ENCODE results near the gene MNT.
A peak's percentile ranks its signal among the peaks of the same experiment; 100 is the strongest.

Gene MNT

DNA sequence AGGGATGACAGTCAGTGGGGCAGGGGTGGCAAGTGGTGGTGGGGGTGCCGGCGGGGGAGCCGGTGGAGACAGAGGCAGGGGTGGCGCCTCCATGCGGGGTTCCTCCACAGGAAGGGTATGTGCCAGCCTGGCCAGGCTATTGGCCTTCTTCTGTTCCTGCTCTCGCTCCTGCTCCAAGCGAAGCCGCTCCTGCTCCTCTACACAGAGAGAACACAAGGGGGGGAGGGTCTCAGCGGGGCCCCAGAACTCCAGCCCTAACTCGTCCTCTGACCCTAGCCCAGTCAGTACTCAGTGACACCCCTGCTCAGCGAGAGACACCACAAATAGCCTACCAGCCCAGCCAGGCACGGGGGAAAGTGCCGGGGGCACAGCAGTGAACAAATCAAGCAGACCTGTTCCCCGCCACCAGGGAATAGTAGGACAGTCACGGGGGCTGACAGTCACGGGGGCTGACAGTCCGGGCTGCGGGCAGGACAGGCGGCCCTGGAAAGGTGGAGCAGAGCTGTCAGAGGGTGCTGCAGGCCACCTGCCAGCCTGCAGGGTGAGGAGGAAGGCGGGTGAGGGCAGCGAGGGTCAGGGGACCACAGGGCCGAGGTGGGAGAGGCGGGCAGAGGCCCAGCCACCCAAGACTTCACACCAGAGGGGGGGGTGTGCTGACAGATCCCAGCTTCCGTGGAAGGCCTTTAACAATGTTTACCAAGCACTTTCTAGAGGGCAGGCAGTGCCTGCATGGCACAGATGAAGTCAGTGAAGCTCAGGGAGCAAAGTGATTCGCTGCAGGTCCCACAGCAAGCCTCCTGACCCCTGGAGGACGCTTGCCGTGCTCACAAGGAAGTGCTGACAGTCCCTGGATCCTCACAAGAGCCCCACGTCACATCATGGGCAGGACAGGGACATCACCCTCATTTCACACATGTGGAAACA lies 5.3 kb downstream of the MNT start:
- DNase-seq (ENCODE audit: low spot score): no peak

DNA sequence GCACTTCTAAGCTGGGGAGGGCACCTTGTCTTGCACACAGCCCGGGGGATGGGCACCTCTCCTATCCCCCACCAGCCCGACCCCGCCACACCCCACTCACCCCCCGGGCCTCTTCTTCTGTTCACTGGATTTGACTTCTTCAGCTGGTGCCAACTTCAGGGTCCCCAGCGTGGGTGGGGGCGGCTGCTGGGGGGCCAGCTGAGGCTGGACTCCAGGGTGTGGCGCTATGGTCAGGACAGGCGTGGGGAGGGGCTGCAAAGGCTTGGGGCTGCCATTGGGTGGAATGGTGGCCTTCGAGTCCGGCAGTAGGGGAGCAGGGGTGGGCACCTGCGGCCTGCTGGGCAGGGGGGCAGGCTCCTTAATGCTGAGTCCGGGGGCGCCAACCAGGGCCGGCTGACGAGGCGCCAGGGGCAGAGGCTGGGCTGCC lies 6.1 kb downstream of the MNT start:
- DNase-seq (ENCODE audit: low spot score): no peak

DNA sequence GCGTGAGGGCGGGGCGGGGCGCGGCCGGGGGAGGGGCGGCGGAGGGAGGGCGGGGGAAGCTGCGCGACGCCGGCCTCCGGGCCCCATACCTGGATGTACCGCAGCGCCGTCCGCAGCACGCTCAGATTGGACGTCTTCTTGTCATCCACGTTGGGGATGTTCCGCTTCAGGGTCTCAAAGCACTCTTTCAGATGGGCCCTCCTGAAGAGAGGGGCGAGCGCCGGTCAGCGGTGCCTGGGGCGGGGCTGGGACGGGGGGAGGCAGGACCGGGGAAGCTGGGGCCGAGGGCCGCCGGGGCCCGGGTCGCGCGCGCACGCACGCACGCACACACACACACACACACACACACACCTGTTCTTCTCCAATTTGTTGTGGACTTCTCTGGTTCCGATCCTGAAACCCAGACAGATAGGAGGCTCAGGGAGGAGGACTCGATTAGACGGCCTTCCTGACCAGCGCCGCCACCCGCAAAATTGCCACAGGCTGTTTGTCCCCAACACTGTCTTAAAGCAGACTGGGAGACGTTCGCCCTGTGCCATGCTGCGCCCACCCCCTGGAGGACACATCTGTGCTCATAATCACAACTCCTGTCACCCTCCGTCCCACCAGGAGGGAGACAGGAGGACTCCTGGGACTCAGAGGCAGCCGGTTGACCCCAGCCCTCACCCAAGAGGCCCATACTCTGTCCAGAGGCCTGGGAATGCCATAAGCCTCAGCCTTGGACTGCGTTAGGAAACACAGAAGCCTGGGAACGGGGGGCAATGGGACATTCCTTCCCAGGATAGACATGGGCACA lies 6.7 kb downstream of the MNT start:
- DNase-seq (ENCODE audit: low spot score): no peak

DNA sequence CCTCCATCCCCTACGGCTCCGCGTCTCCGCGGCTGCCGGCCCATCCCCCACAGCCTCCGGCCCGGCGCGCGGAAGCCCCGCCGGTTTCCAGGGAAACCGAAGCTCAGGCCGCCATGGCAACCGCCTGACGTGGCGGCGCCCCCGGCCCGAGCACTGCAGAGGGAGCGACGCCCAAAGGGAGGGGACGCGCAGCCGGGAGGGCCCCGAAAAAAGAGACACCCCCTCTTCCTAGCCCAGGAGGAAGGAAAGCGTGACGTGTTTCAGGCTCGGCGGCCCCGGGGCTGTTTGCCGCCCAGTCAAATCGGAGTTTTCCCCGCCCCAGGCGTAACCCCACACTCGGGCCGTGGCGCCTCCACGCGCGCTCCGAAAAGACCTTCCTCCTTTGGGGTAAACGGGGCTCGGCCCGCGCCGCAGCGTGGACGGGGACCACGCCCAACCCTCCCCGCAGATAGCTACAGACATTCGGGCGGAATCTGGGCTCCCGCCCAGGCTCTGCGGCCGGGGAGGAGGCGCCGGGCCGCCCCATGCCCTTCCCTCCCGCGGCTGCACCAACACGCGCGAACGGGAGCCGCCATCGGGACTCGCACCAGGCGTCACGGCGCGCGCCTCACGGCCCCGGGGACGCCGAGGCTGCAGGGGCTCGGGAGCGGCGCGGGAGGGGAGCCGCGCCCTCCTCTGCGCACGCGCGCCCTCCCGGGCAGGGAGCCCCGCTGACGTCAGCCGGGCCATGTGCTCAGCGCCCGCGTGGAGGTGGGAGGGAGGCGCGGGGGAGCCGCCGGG lies 7.5 kb downstream of the MNT start:
- peak; percentile 85 for DNase-seq (ENCODE audit: low spot score)

DNA sequence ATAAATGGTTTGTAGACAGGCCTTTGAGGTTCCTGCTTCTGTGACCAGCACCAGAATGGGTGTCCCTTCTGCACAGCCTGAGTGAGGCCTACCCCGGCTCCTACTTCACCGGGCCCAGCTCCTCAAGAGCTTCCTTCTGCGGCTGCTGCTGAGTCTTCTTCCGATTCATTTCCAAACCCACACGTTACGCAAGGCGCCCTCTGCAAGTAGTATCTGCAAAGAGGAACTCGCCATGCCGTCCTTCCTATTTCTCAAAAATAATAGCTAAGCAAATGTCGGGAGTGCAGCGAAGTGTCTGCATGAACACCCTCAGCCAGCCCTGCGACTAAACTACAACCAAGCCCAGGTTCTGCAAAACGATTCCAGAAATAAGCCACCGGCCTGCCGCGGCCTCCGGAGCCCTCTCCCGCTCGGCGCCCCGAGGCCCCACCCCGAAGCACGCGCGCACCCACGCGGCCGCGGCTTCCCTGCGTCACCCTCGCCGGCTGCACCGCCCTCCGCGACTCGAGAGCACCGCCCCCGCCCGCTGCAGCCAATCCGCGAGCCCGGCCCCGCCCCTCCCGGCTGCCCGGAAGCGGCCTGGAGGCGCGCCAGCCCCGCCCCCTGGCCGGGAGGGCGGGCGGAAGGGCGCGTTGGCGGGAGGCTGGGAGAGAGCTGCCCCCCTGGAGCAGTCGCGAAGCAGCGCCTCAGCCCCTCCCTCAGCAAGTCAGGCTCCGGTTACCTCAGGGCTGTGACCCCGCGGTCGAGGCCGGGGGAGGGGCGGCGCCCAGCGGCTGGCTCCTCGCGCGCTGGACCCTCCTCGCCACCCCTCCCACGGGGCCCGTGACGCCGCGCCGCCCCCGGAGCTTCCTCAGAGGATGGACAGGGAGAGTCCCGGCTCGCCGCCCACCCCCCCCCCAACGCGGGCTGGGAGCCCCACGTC lies 8.3 kb downstream of the MNT start:
- DNase-seq (ENCODE audit: low spot score): peak; percentile 94

DNA sequence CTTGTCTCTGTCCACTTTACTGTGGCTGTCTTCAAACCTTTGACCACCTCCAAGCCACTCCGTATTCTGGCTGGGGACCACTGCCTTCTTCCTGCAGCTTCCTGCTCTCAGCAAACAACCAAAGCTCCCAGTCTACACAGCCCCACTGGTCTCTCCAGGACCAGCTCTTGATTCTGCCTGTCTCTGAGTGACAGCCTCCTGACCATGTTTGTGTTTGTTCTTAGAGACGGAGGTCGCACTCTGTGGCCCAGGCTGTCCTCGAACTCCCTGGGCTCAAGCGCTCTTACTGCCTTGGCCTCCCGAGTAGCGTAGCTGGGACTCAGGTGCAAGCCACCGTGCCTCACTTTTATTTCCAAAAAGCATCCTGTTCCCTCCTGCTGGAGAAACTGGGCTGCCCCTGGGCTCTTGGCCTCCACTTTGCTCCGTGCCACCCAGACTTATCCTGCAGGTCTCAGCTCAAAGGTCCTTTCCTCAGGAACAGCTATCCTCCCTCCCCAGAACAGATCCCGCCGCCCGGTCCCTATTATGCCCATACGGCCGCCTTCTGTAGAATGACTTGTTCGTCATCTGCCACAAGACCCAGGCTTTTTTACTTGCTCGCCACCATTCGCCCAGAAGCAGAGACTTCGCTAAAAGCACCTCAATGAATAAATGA lies 9.1 kb downstream of the MNT start:
- no peak for DNase-seq (ENCODE audit: low spot score)

DNA sequence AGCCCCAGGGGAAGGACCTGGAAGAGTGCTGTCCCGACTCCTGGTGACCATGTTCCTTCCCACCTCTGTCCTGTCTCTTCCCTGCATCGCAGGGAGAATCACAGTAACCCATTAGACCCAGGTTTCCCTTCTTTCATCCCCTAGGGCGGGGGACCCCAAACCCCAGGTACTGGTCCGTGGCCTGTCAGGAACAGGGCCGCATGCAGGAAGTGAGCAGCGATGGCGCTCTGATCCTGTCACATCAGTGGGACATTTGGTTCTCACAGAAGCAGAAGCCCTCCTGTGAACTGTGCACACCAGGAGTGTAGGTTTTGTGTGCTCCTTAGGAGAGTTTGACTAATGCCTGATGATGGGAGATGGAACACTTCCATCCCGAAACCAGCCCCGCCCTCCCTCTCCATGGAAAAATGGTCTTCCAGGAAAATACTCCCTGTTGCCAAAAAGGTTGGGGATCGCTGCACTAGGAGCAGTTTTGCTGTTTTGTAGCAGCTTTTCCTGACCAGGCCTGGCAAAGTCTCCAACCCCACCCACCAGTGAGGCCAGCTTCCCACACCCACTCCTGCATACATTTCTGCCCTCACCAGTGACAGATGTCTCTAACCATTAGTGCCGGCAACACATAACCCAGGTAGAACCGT lies 10.5 kb downstream of the MNT start:
- no peak for DNase-seq (ENCODE audit: low spot score)

DNA sequence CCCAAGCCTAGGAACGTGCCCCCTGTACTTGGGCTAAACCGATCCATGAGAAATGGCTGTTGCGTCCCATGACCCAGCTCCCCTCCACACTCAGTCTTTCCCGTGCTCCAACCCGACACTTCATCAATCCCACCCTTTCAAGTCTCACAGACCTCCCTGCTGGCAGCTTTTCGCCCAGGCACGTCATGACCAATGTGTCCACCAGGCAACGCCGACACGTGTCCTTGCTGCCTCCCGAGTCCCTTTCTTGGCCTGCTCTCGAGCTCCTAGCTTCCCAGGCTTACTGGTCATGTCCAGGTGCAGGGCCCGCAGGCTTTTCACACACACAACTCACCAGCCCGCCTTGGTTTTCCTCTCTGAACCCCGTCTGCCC lies 12.2 kb downstream of the MNT start:
- DNase-seq (ENCODE audit: low spot score): no peak

DNA sequence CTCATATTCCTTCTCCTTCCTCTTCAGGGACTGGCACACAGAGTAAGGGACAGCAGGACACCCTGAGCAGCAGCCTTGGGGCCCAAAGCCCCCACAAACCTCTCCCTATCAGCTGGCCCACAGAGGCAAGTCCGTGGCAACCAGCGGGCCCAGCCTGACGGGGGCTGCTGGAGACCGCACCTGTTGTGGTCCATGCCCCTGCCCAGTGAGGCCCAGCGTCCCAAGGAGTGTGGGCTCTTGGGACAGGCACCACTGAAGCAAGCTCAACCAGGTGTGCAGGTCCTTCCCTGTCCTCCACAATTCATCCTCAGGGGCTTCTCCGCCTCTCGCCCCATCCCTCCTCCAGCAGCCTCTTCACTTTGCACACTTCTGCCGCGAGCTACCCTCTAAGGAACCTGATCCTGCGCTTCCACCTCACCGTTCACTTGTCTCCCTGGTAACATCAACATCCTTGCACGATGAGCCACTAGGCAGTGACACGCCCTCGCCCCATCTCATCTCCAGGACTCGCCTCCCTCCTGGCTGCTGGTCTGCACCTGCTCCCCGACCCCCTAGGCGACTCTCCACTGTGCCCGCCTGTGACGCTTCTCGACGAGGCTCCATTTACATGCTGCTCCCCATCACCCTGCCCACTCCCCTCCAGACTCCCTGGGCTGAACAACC lies 12.7 kb downstream of the MNT start:
- DNase-seq (ENCODE audit: low spot score): no peak

DNA sequence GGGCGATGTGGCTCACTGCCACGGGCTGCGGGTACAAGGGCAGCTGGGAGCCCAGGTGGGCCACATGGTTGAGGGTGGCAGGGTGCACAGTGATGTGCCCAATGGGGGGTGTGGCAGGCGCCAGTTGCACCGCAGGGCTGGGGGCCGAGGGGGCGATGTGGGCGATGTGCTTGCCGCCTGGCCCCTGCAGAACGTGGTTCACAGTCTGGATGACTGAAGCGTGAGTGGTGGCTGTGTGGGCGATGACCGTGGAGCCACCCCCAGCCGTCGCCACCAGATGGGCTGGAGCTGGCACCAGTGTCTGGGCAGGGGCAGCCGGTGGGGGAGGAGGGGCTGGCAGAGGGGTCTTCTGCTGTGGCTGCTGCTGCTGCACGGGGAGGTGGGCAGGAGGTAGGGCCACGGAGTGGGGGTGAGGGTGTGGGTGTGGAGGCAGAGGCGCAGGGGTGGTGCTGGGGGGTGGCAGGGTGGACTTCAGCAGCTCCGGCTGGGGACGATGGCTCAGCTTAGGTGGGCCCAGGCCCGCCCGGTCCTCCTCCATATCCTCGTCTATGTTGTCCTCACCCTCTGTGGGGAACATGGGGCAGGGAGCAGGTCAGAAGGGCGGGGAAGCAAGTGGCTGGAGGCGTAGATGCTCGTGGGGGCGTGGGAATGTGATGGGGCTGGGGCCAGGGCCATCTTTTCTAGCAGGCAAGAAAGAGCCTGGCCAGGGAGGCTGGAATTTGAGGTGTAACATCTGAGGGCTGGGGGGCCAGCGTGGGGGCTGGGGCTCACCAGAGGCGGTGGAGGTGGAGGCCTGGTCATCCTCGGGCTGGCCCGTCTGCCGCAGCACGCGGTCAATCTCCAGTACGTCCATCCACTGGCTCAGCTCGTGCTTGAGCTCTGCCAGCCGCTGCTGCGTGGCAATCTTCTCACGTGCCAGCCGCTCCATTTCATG lies 13.5 kb downstream of the MNT start:
- DNase-seq (ENCODE audit: low spot score): no peak

DNA sequence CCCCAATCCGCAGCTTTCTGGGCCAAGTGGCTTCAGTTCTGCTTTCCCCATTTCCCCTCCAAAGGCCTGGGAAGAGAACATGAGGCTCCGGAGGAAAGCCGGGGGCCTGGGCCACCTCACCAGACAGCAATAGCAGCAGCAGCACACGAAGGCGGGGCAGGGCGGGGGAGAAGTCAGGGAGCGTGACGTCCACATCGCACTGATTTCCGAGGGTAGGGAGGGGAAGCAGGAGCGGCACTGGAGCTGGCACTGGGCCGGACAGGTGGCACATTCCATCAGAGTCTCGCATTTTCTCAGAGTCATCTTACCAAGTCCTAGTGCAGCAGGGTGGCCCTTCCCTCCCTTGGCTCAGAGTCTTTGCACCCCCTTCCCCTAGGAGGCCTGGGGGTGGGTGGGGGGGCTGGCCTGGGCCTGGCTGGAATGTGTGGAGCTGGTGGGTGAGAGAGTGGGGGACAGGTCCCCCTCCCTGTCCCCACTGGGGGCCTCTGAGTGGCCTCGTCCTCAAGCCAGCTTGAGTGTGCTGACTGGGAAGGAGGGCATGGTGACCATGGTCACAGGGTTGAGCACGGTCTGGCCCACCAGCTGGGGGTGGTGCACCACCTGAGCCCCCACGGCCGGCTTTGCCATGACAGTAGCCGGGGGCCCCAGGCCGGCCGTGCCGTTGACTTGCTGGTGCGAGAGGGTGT lies 14.3 kb downstream of the MNT start:
- no peak for DNase-seq (ENCODE audit: low spot score)

DNA sequence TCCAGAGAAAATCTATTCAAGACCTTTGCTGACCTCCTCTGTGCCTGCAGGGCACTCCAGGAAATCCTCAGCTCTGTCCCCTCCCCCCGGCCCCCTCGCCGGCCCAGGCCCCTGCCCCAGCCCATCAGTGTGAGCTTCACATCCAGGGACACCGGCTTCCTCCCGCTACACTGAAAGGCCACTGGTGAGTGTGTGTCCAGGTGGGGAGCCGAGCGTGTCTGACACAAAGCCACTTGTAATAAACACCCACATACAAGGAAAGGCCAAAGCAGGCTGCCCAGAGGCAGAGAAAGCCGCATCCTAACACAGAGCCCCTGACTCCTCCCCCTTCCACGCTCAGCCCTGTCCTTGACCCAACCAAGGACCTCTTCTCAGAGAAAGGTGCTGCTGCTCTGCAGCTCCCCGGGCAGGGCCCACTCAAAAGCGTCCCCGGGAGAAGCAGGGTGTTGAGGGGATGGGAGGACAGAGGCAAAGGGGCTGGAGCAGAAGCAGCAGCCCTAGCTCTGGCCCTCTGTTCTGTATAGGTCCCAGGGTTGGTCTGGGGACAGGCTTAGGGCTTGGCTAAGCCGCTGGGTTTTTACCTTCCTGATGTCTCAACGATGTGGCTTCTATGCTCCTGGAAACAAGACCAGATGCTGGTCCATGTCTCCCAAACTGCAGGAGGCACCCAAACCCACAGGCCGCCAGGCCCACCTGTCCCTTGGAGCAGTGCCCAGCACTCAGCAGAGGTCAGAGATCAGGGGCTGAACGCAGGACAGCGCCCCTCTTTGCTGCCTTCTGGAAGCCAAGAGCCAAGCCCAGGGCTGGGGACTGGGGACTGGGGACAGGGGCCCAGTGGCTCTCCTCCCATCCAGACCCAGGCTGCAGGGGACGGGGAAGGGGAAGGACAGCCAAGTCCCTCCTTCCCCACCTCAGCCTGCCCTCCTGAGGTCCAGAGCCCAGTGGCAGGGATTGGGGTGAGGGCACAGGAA lies 15.3 kb downstream of the MNT start:
- no peak for DNase-seq (ENCODE audit: low spot score)

DNA sequence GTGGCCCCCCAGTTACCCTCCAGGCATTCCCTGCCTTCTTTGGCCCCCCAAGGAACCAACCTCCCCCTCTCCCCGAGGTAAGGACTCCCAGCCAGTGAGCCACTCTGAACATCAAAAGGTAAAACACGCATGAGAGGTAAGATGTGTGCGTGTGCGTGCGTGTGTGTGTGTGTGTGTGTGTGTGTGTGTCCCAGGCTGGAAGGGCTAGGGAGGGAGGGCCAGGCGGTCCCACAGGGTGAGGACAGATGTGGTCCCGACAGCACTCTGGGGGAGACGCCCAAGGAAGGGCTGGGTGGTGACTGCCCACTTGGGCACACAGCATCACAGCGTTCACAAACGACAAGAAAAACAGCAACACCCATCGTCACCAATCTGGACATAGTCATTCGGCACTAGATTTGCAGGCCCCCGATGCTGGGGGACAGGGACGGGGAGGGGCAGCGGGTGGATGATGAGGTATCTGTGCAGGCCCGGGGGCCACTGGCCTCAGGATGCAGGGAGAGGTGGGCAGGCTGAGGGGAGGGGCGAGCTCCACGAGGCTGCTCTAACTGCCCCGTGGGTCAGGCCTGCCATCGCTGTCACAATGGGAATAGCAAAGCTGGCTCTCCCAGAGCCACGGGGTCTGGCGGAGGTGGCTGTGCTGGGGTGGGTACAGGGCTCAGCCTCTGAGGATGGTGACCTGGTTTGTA lies 16.3 kb downstream of the MNT start:
- DNase-seq (ENCODE audit: low spot score): no peak

DNA sequence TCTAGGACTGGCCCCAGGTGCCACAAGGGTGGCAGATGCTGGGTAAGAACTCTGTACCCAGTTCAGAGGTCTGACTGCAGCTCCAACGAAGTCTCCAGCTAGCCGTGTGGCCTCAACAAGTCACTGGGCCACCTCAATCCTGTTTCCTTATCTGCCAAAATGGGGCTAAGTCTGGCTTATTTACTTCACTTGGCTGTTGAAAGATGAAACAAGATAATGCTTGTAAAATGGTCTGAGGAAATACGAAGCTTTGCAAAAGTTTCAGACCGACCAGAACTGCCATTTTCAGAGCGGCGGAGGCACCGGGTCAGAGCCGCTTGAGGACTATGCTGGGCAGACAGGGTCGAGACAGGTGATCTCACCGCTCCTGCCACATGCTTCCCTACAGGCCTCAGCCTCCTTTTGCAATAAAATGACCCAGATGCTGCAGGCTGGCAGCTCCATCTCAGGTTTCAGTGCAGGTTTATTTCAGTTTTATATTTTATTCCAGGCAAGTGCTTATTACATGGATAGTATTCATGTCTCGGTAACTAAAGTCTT lies 17.2 kb downstream of the MNT start:
- DNase-seq (ENCODE audit: low spot score): no peak

DNA sequence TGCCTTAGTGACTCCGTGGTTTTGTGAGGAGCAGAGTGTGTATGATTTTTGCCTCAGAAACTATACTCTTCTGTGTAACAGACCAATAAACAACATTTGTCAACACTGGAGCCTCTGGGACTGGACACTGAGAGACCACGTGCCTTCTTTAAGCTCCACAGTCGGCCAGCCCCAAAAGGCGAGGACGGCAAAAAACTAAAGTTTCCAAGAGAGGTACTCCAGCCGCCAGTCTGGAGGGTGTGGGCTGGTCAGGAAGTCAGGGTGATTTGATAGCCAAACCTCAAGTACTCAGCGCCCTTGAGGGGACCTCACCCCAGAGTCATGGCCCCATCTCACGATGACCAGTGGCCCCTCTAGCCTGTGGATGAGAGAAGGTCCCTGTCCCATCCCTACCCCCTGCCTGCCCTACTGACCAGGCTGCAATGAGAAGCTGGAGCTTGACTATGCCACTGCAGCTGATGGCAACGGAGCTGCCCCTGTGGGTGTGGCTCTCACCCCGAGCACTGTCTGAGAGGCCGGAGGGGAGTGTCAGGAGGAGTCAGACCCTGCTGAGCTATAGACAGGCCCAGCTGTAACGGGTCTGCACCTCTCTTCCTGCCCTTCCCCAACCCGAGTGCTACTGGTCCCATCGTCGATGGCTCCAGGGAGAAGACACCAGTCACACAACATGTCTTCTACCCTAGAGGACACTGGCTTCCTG lies 19.8 kb downstream of the MNT start:
- no peak for DNase-seq (ENCODE audit: low spot score)

Measured in hematopoietic multipotent progenitor cell treated with erythropoietin and hydrocortisone succinate and interleukin-3 and kit ligand, for 15 days (in vitro differentiated cells).